CD4-positive, alpha-beta T cell treated with Interleukin-6 at 100 ng/mL for 8 hours (primary cell): ENCODE measurements around the gene OR2F2.

Experiments used
- DNase-seq: peaks from one replicate; pipeline ENCODE4 v3.0.0-alpha.2; 2020; ENCODE audit warnings: mixed read lengths, low spot score

Gene OR2F2, protein sequence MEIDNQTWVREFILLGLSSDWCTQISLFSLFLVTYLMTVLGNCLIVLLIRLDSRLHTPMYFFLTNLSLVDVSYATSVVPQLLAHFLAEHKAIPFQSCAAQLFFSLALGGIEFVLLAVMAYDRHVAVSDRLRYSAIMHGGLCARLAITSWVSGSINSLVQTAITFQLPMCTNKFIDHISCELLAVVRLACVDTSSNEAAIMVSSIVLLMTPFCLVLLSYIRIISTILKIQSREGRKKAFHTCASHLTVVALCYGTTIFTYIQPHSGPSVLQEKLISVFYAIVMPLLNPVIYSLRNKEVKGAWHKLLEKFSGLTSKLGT

DNA sequence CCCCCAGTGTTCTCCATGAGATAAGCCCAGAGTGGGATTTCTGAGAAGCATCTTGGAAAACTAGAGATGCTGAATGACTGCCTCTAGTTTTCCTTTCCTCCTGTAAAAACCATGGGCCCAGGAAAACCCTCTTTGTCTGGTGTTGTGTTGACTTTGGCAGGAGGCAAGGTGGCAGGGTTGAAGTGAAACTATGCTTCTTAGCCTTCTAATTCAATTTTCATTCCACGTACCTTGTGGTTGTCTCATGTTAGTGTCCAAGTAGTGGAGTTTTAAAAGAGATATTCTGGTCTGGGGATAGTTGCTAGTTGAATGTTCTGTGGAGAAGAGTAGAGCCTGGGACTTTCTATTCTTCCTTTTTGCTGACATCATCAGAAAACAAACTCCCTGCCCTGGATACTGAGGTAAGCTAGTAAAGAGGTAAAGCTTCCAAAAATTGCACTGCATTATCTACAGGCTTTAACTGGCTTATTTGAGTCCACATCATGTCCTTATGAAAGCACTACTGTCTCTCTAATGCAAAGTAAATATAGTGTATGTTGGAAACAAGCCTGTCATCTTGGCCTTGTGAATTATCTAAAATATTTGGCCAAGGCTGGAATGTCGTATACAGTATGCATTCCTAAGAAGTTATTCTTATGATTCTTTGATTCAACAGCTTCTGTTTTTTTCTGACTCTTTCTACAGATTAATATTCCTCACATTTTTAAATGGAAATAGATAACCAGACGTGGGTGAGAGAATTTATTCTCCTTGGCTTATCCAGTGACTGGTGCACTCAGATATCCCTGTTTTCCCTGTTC, at the start of gene OR2F2:
Gene OR2F2 (plus strand): TSS at position 708 of the 800 bp plus-strand sequence. CDS start 0 bp downstream, at position 708.
- no peak for DNase-seq

DNA sequence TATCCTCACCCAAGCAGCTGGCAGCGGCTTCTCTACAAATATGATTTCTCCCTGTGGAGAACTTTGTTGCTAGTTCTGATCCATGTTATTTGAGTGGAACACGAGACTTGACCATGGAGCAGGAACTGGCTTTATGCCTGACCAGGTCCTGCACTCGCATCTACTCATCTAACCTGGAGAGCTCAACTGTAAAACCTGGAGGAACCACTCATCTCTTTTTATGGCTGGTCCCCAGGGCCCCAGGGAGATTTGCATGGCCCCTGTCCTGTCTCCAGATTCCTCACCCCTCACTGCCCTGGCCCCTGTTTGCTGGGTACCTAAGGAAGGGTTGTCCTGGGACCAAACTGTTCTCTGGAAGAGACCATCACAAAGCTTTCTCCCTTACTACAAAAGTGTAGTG, 49.1 kb upstream of the OR2F2 start:
- no peak for DNase-seq

DNA sequence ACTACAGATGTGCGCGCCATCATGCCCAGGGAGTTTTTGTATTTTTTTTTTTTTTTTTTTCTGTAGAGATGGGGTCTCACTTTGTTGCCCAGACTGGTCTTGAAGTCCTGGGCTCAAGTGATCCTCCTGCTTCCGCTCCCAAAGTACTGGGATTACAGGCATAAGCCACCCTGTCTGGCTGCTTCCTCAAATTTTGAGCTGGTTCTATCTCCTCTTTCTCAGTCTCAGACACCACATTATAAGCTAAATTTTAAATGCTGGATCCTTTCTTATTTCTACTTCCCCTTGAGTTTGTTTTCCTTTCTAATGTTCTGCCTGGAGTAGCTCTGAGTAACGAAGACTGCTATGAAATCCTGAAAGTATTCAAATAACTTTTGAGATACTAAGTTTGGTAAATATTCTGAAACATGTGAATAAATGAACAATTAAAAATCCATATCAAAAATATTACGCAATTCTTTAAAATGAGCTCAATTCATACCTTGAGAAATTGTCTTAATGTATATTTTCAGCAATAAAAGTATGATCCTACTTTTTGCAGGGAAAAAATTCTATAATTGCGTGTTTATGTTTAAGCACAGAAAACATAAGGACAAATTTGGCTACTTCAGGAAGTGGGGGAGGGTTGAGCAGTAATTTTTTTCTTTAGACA, 48.1 kb upstream of the OR2F2 start:
- DNase-seq, result no peak

DNA sequence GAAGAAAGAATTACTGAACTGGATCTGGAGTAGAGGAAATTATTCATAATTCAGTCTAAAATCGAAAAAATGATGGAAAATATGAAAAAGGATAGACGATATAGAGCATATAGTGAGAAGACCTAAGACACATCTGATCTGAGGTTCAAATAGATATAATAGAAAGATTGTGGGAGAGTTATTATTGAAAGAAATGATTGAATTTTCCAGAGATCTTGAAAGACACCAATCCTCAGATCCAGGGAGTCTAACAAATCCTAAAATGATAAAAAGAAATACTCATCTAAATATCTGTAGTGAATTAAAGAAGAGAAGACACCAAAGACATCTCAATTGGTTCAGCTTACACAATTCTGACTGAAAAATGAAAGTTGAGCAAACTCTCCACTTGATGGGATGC, 46.0 kb upstream of the OR2F2 start:
- no peak for DNase-seq

DNA sequence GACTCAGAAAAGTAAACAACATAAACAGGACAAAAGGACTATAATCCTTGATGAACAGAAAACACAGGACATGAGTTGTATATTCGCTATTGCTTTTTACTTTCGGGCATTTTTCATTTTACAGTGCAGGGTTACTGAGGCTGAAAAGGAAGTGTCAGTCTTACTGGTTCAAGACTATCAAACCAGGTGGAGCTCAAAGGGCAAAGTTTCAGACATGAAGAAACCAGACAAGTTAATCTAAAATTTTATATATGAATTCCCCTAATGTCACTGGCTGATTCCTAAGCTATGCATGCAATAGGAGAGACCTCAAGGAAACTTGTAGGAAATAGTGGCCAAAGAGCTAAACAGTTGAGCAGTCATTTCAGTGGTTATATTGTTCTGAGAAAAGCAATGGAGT, 44.5 kb upstream of the OR2F2 start:
- DNase-seq, result no peak

DNA sequence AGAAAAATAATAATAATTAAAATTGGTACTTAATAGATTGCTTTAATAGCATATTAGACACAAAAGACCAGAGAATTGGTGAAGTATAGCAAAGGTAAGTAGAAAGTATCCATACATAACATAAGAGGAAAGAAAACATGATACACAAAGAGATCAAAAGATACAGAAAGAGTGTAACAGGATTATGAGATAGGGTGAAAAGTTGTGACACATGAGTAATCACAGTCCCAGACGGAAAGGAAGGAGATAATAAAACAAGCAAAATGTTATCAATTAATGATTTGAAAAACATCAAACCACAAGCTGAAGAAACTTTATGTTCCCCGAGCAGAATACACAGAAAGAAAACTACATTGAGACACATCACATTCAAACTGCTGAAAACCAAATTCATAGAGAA, 43.6 kb upstream of the OR2F2 start:
- no peak for DNase-seq

DNA sequence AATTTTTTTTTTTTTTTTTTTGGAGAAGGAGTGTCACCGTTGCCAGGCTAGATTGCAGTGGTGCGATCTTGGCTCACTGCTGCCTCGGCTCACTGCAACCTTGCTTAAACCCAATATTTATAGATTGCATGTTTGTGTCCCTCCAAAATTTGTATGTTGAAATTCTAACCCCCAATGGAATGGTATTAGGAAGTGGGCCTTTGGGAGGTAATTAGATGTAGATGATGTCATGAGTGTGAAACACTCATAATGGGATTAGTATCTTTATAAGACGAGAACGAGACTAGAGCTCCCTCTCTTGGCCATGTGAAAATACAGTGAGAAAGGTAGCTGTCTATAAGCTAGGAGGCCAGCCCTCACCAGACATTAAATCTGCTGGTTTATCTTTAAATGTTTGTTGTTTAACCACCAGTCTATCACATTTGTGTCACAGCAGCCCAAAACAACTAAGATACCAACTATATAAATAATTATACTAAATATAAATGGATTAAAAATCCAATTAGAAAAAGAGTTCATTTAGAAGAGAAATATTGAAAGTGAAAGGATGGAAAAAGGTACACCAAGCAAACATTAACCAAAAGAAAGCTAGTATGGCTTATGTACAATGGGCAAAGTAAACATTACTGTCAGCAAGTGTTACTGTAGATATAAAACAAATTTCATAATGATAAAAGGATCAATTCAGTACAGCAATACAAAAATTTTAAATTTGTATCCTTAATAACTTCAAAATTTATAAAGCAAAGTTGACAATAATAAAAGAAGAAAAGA, 42.3 kb upstream of the OR2F2 start:
- DNase-seq, result peak; percentile 32

DNA sequence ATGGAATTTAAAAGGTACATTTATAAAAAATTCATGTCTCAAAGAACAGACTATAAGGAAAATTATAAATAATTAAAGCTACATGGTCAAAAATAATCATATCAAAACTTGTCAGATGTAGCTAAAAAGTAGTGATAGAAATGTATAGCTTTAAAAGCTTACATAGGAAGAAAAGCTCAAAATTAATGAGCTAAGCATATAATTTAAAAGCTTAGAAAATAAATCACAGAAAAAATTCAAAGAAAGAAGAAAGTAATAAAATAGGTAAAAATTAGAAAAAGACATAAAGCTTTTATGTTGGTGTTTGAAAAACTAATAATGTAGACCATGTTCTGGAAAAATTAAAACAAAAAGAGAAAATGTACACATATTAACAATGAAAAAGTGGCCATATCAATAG, 38.4 kb upstream of the OR2F2 start:
- no peak for DNase-seq

DNA sequence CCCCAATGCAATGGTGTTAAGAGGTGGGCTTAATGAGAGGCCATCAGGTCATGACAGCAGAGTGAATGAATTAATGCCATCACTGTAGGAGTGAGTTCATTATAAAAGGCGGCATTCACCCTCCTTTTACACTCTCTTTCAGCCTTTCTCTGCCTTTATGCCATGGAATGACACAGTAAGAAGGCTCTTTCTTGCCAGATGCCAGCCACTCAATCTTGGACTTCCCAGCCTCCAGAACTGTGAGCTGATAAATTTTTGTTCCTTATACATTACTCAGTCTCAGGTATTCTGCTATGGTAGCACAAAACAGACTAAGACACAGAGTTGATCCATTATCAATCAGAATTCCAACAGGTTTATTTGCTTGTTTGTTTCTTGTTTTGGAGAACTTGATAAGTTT, 36.2 kb upstream of the OR2F2 start:
- no peak for DNase-seq

DNA sequence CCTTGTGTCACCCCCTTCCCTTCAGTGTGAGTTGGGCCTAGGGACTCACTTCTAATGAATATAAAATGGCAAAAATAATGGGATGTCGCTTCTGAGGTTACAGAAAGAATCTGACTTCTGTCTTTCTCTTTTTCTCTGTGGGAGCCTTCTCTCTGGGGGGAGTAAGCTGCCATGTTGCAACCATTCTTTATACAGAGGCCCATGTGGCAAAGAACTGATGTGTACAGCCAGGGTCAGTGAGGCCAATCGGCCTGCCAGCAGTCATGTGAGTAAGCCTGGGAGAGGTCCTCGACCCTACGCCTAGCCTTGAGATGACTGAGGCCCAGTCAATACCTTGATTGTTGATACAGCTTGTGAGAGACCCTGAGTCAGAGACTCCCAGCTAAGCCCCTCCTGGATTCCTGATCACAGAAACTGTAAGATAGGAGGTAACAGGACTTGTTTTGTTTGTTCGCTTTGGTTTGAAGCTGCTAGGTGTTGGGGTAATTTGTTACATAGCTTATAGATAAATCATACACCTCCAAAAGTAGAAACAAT, 34.7 kb upstream of the OR2F2 start:
- DNase-seq, result no peak

DNA sequence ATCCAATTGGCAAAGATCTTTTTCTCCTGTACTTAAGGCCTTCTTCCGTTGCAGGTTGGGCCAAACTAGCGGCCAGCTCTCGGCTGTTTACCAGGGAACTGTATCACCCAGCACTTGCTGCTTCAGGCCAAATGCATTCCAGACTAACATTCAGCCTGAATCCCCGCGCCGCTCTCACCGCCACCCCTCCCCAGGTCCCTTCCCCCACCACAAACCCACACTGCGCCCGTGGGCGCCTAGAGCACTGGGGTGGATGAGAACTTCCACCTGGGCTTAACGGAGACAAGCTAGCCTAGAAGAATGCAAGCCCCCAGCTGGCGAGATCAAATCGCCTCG, 33.7 kb upstream of the OR2F2 start:
- no peak for DNase-seq

DNA sequence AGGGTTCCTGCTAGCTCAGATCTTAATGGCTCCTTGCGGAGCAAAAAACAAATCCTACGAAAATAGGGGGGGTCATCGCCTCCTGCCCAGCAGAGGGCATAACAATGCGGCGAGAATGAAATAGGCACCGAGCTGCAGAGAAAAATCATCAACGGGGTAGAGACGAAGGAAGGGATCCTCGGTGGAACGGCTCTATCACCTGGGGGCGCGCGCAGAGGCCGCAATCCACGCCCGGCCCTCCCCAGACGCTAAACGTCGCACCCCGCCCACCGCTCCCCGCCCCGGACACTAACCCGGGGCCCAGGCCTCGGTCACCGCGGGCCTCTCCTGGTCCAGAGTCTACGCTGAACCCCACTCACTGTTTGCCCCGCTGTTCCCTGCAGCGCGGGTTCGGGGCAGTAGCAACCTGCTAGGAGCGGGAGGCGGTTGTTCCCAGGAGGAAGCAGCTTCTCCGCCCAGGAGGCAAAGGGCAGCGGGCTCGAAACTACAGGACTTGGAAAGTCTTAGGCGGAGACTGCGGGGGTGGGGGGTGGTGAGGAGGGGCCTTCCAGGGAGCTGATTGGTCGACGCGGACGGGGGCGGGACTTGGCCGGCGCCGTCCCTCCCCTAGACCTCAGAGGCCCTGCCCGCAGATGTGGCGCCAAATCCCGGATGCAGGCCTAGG, 33.2 kb upstream of the OR2F2 start, which contains the start of gene TCAF1:
Gene TCAF1 (minus strand): TSS at position 509 of the 664 bp plus-strand sequence. CDS start 25,568 bp downstream, outside the sequence.
- peak; percentile 89 for DNase-seq

DNA sequence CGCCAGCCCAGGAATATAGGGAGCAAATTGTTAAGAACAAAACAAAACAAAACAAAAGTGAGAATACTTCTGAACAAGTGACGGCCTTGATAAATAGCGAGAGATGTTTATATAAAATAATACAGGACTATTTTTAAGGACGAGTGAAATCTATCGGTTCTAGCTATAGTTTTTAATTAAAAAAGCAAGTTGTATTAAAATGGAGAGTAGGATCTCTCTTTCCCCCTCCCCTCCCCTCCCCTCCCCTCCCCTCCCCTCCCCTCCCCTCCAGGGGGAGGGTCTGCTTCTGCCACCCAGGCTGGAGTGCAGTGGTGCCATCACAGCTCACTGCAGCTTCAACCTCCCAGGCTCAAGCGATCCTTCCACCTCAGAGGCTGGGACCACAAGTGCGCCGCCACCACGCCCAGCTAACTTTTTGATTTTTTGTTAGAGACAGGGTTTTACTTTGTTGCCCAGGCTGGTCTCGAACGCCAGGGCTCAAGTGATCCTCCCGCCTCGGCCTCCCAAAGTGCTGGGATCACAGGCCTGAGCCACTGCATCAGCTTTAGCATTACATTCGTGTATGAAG, 32.6 kb upstream of the OR2F2 start:
- no peak for DNase-seq

DNA sequence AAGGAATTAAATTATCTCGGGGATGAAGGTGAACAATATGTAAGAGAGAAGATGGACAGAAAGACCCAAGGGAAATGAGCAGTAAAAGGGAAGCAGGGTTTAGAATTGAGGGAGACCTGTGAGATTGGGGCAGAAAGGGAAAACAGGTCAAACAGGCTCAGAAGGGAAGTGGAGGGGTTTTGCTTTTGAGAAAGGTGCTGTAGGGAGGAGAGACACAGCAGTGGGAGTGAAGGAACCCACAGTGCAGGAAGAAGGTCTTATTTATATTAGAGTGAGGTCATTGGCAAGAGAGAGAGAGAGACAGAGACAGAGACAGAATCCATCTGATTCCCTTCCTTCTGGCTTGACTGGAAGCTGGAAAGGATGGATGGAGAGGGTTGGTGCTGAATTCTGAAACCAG, 29.5 kb upstream of the OR2F2 start:
- no peak for DNase-seq

DNA sequence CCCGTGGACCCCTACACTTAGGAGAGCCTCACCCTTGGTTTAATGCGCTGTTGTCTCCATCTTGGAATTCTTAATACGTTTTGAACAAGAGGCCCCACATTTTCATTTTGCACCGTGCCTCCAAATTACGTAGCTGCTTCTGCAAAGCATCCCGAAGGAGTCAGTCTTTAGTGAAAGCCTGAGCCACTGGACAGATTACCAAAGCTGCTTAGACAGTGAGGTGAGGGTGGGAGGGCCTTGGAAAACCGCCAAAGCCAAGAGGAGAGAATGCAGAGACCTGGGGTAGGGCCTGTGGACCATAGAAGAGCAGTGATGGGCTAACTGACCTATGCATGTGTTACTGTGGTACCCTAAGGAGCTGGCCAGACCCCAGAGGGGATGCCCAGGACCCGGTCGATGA, 28.9 kb upstream of the OR2F2 start:
- no peak for DNase-seq

DNA sequence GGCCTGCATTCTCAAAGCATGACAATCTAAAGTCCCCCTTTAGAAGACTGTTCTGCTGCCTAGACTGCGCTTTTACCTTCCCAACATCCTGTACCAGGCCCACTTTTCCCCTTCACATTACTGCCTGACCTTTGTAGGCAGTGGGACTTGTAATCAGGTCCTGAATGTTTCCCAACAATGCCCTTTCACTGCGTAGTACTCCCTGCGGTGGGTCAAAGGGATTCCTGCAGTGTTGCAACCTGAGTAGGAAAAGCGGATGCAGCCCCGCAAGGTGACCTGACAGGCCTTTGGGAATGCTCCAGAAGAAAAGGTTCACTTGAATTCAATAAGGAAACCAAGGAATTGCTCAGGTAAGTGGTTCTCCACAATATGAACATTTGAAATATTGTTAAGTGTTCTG, 28.1 kb upstream of the OR2F2 start:
- DNase-seq, result no peak

DNA sequence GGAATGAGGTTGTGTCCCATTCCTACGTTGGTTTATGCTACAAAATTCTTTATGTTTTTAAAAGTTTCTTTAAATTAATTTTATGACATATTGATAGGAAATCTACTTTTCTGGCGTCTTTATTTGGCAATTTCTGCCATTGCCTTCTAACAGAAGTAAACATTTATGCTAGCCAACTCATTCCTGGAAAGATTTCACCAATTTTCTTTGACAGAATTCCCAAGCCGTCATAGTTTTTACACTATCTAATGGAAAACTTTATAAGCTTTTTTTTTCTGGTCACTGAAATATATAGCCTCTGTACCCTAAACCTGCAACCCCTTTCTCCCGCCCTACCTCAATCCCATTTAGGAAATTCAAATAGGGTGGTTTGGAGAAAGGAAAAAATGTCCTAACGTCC, 26.9 kb upstream of the OR2F2 start:
- no peak for DNase-seq

DNA sequence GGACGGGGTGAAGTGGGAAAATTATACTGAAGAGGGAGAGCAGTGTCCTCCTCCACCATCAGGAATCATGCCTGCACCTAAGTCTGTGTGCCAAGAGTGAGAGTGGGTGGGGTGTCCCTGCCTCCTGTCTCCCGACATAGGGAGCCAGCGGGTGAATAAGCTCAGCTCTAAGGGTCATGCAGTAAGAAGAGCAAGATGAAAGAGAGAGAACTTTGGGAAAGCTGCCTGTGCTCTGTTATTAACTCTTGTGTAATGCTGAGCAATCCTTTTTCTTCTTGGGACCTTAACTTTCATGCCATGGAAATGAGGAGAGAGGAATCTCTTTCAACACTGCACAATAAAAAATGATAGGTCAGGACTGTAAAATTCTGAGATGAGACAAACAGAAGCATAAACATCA, 25.2 kb upstream of the OR2F2 start:
- DNase-seq, result no peak

DNA sequence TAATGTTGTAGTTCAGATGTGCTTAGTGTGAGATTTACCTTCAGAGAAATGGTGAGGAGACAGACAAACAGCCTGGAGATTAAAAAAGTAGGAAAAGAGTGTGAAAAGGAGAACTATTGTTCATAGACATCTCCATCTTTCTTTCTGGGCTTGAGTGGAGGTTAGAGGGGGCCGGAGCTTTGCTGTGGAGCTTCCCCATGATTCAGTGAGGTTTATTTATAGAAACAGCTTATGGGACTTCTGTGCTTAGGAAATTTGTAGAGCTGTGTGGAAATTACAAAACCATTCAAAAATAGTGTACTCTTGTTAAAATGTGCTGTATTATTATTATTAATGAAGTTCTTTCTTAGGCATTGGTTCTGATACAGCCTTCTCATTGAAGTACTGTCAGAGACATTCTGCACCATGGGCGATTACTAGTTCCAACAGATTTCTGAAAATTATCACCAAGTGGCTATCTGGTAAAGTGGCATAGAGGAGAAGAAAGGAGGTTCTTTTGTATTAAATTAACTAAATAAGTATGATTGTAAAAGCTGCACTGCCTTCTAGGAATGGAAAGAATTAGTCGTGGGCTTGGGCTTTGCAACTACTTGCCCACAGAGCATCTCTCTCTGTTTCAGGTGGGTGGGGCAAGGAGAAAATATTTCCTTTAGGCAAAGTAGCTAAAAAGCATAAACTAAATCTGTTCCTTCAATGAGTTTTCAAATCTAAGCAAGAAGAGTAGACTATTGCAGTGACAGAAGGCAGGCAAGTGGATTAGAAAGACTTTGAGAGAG, 24.4 kb upstream of the OR2F2 start:
- DNase-seq, result no peak

DNA sequence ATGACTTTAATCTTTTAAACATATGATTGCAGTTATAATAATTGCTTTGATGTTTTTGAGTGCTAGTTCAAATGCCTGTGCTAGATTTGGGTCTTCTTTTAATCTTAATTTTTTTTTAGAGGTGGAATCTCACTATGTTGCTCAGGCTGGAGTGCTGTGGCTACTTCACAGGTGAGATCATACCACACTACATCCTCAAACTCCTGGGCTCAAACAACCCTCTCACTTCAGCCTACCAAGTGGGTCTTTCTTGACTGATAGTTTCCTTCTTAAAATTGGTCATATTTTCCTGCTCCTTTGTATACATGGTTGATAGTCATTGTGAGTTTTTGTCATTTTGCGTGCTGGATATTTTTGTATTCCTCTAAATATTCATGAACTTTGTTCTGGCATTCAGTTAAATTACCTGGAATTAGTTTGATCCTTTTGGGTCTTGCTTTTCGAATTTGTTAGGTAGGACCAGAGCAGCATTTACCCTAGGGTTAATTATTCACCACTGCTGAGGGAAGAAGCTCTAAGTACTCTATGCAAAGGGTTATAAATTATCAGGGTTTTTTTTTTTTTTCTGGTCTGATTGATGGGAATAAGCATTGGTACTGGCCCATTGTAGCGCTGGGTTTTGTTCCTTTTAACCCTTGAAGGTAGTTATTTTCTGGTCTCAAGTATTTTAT, 21.0 kb upstream of the OR2F2 start:
- no peak for DNase-seq
